SU-DHL-6 (cell line): ENCODE measurements around the gene CCL24.

Source experiments
- H2AFZ ChIP-seq: fragments of 200-600 bp; sonication (generic); 2 replicates; pipeline ENCODE4 v1.6.1; 2014; ENCODE audit warnings: low read depth, mild to moderate bottlenecking, moderate library complexity, mixed read lengths, antibody characterized with exemption, low read length; ENCODE audit not compliant: severe bottlenecking
- H3F3A ChIP-seq: fragments of 200-600 bp; shearing (Covaris generic); 2 replicates; pipeline ENCODE4 v1.6.0; 2016; ENCODE audit warnings: antibody characterized with exemption, mild to moderate bottlenecking; ENCODE audit not compliant: insufficient read depth
- H3K27ac ChIP-seq: fragments of 200-600 bp; sonication (generic); 2 replicates; pipeline ENCODE4 v1.5.1; 2016; ENCODE audit warnings: low read depth, mild to moderate bottlenecking, low read length, moderate library complexity, mixed read lengths
- H3K27me3 ChIP-seq: fragments of 200-600 bp; sonication (generic), shearing (Covaris generic); 2 replicates; pipeline ENCODE4 v1.6.0; 2014; ENCODE audit warnings: mild to moderate bottlenecking, low read length
- H3K36me3 ChIP-seq: fragments of 200-600 bp; sonication (generic); 2 replicates; pipeline ENCODE4 v1.6.1; 2014; ENCODE audit warnings: mild to moderate bottlenecking, low read length, mixed read lengths
- H3K4me2 ChIP-seq: fragments of 300-600, 200-600 bp; shearing (Covaris generic), sonication (generic); 2 replicates; pipeline ENCODE4 v1.6.0; 2014; ENCODE audit warnings: low read length, low read depth, mild to moderate bottlenecking; ENCODE audit not compliant: poor library complexity, severe bottlenecking
- H3K4me3 ChIP-seq: fragments of 200-600 bp; sonication (generic); 2 replicates; pipeline ENCODE4 v1.5.1; 2014; ENCODE audit warnings: antibody characterized with exemption, low read length, mild to moderate bottlenecking, mixed read lengths; ENCODE audit not compliant: insufficient read depth, poor library complexity, severe bottlenecking
- H3K79me2 ChIP-seq: fragments of 200-600 bp; sonication (generic); 2 replicates; pipeline ENCODE4 v1.6.1; 2014; ENCODE audit warnings: mild to moderate bottlenecking, low read length, moderate library complexity; ENCODE audit not compliant: insufficient read depth
- H3K9ac ChIP-seq: fragments of 200-600 bp; sonication (generic); 2 replicates; pipeline ENCODE4 v1.7.0; 2014; ENCODE audit warnings: mild to moderate bottlenecking, low read length
- H3K9me2 ChIP-seq: fragments of 200-600 bp; sonication (generic); replicated peaks from 2 replicates; pipeline ENCODE4 v1.6.1; 2014; ENCODE audit warnings: low read length; ENCODE audit not compliant: insufficient read depth
- H3K9me3 ChIP-seq: fragments of 200-600 bp; sonication (generic); 2 replicates; pipeline ENCODE4 v1.6.1; 2014; ENCODE audit warnings: low read length, mixed read lengths; ENCODE audit not compliant: insufficient read depth
- H4K20me1 ChIP-seq: fragments of 200-600 bp; sonication (generic); 2 replicates; pipeline ENCODE4 v1.6.1; 2014; ENCODE audit warnings: low read depth, mild to moderate bottlenecking, antibody characterized with exemption, low read length, moderate library complexity, mixed read lengths
- CTCF ChIP-seq: fragments of 200-600 bp; sonication (generic); IDR thresholded peaks from one replicate; pipeline ENCODE4 v1.5.1; 2017; ENCODE audit warnings: antibody characterized with exemption, mild to moderate bottlenecking, low read length, moderate library complexity; ENCODE audit not compliant: insufficient read depth, poor library complexity, severe bottlenecking
- EZH2phosphoT487 ChIP-seq: fragments of 200-600 bp; sonication (generic), shearing (Covaris generic); conservative IDR thresholded peaks from 2 replicates; pipeline ENCODE4 v1.6.1; 2018; ENCODE audit warnings: mild to moderate bottlenecking, antibody characterized with exemption, low read length, moderate library complexity, mixed read lengths

CCL24 gene

GRCh38 chr7:75823198-75823910 is 9.7 kb upstream of the CCL24 start:
- Histone ChIP-seq H3F3A (no peaks in the 10 kb centered on the region), H3K4me3 (no peak overlapping the region), H3K36me3 (no peaks in the 10 kb centered on the region), H3K27ac (no peak overlapping the region), H3K27me3 (no peaks in the 10 kb centered on the region), H3K79me2 (no peaks in the 10 kb centered on the region), H4K20me1 (no peaks in the 10 kb centered on the region), H3K9ac (no peak overlapping the region), H2AFZ (no peak overlapping the region), H3K9me3 (no peaks in the 10 kb centered on the region), H3K4me2 (no peak overlapping the region), H3K9me2 (no peaks in the 10 kb centered on the region)
- TF ChIP-seq CTCF: no peak
- TF ChIP-seq EZH2phosphoT487: no peak

DNA sequence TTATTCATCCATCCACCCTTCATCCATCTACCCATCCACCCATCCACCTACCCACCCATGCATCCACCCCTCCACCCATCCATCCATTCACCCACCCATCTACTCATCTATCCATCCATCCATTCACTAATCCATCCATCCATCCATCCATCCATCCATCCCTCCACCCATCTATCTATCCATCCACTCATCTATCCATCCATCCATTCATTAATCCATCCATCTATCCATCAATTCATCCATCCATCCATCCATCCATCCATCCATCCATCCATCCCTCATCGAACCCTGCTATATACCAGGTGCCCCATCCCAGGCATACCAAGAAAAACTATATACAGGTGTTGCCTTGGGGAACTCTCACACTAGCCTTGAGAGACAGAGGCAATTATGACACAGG is 7.1 kb upstream of the CCL24 start:
- H4K20me1 ChIP-seq: no peaks in the 10 kb centered on the region
- no peak overlapping the region for H2AFZ ChIP-seq
- H3K9me2 ChIP-seq: no peaks in the 10 kb centered on the region
- H3F3A ChIP-seq: no peaks in the 10 kb centered on the region
- no peak overlapping the region for H3K4me2 ChIP-seq
- no peak overlapping the region for H3K27ac ChIP-seq
- H3K36me3 ChIP-seq: no peaks in the 10 kb centered on the region
- no peaks in the 10 kb centered on the region for H3K79me2 ChIP-seq
- no peak for TF ChIP-seq EZH2phosphoT487
- TF ChIP-seq CTCF: no peak
- H3K9ac ChIP-seq: no peak overlapping the region
- no peak overlapping the region for H3K4me3 ChIP-seq
- H3K9me3 ChIP-seq: no peaks in the 10 kb centered on the region
- H3K27me3 ChIP-seq: no peaks in the 10 kb centered on the region

GRCh38 chr7:75819711-75820110 is 6.1 kb upstream of the CCL24 start:
- Histone ChIP-seq H3K27ac (no peak overlapping the region), H3K79me2 (no peaks in the 10 kb centered on the region), H3K9me3 (no peaks in the 10 kb centered on the region), H3K4me3 (no peak overlapping the region), H3K4me2 (no peak overlapping the region), H4K20me1 (no peaks in the 10 kb centered on the region), H3K9ac (no peak overlapping the region), H3F3A (no peaks in the 10 kb centered on the region), H3K36me3 (no peaks in the 10 kb centered on the region), H3K27me3 (no peaks in the 10 kb centered on the region), H2AFZ (no peak overlapping the region), H3K9me2 (no peaks in the 10 kb centered on the region)
- no peak for TF ChIP-seq CTCF
- TF ChIP-seq EZH2phosphoT487: no peak
